GM12878 (cell line): ENCODE measurements around the gene PUSL1. TPM values are rescaled to one million over a fixed set of nuclear protein-coding genes. Genes with fewer than 3 reads are reported as not detected.

Experiments used
- ATAC-seq: fragments of 200-7000 bp; cut with Tn5 transposase; 3 replicates; pipeline ENCODE4 v1.9.1; 2020; ENCODE audit warnings: mild to moderate bottlenecking, moderate library complexity
- BruUV-seq: library from RNA; stranded (reverse); fragments of 400-500 nt; replicated peaks from 2 replicates; lab custom pipeline; 2021; lab: Mats Ljungman, UMichigan
- CTCF ChIA-PET: fragments of 300-600 bp; sonication (Branson Sonifier 250); formaldehyde crosslinking; extraction: SDS; loops from one replicate; lab custom pipeline; 2021; ENCODE audit warnings: inconsistent platforms; lab: Yijun Ruan, JAX
- POLR2A ChIA-PET: fragments of 350-600 bp; formaldehyde crosslinking; extraction: SDS; loops from one replicate; lab custom pipeline; 2021; ENCODE audit warnings: inconsistent platforms; lab: Charles Lee
- RAD21 ChIA-PET: fragments of 300-600 bp; sonication (Branson Sonifier 250); formaldehyde crosslinking; loops from one replicate; lab custom pipeline; 2023; ENCODE audit warnings: antibody characterized with exemption; ENCODE audit not compliant: unreplicated experiment; lab: Charles Lee
- SMC1A ChIA-PET: fragments of 300-600 bp; sonication (Branson Sonifier 250); formaldehyde crosslinking; loops from one replicate; lab custom pipeline; 2023; ENCODE audit not compliant: unreplicated experiment, uncharacterized antibody; lab: Charles Lee
- DNase-seq: peaks from one replicate; pipeline ENCODE4 v3.0.0-alpha.2; 2011; ENCODE audit warnings: low read depth, low spot score
- FAIRE-seq: peaks from 3 replicates; lab custom pipeline; 2011; peaks lifted over from hg19 to GRCh38; lab: Jason Lieb, UNC
- H2AFZ ChIP-seq: 2 replicates; pipeline ENCODE4 v1.6.0; 2011; ENCODE audit warnings: low read depth, low read length, control low read depth; ENCODE audit not compliant: control insufficient read depth
- H3K27ac ChIP-seq: 2 replicates; pipeline ENCODE4 v1.5.1; 2011; ENCODE audit warnings: control low read depth; ENCODE audit not compliant: control insufficient read depth, insufficient read depth
- H3K27me3 ChIP-seq, 2 experiments: replicated peaks in 1 of 2; 2 replicates each; pipeline versions ENCODE4 v1.6.0 to v1.6.1; 2011; ENCODE audit warnings: low read length in 1 of 2; ENCODE audit not compliant: control insufficient read depth in 2 of 2, insufficient read depth in 2 of 2
- H3K36me3 ChIP-seq, 2 experiments: 2 replicates each; pipeline ENCODE4 v1.5.1; 2011; ENCODE audit warnings: low read length in 1 of 2; ENCODE audit not compliant: control insufficient read depth in 2 of 2, insufficient read depth in 2 of 2
- H3K4me1 ChIP-seq: 2 replicates; pipeline ENCODE4 v1.6.1; 2011; ENCODE audit warnings: mild to moderate bottlenecking, low read length, moderate library complexity, mixed read lengths; ENCODE audit not compliant: control insufficient read depth, insufficient read depth
- H3K4me2 ChIP-seq: 2 replicates; pipeline ENCODE4 v1.6.0; 2011; ENCODE audit warnings: control low read depth; ENCODE audit not compliant: control insufficient read depth, insufficient read depth
- H3K4me3 ChIP-seq: fragments of 200-600 bp; sonication (generic); 2 replicates; pipeline ENCODE4 v1.5.1; 2016
- H3K79me2 ChIP-seq: 2 replicates; pipeline ENCODE4 v1.6.0; 2011; ENCODE audit warnings: low read length; ENCODE audit not compliant: control insufficient read depth, insufficient read depth
- H3K9ac ChIP-seq: 2 replicates; pipeline ENCODE4 v1.8.0; 2011; ENCODE audit warnings: low read length, control low read depth, mixed read lengths; ENCODE audit not compliant: control insufficient read depth, insufficient read depth
- H3K9me3 ChIP-seq: replicated peaks from 3 replicates; pipeline ENCODE4 v1.5.1; 2011; ENCODE audit warnings: mild to moderate bottlenecking, low read length; ENCODE audit not compliant: control insufficient read depth, insufficient read depth
- H4K20me1 ChIP-seq: 2 replicates; pipeline ENCODE4 v1.6.0; 2011; ENCODE audit not compliant: control insufficient read depth, insufficient read depth
- ATF3 ChIP-seq: IDR thresholded peaks from 2 replicates; pipeline ENCODE4 v1.6.1; 2011; ENCODE audit warnings: low read depth, mild to moderate bottlenecking, low read length, moderate library complexity, borderline replicate concordance; ENCODE audit errors: extremely low read depth
- BMI1 ChIP-seq: fragments of 450-650 bp; IDR thresholded peaks from 2 replicates; pipeline ENCODE4 v1.6.1; 2016; ENCODE audit warnings: mild to moderate bottlenecking, moderate library complexity, borderline replicate concordance
- EED ChIP-seq: sonication (generic); IDR thresholded peaks from 2 replicates; pipeline ENCODE4 v1.6.1; 2016; ENCODE audit warnings: antibody characterized with exemption, low read depth
- ESRRA ChIP-seq: IDR thresholded peaks from 2 replicates; pipeline ENCODE4 v1.6.1; 2012; ENCODE audit warnings: mild to moderate bottlenecking, low read length, improper control_type of control experiment
- GATAD2B ChIP-seq: fragments of 450-650 bp; conservative IDR thresholded peaks from 2 replicates; pipeline ENCODE4 v1.6.1; 2017; ENCODE audit warnings: low read depth, mild to moderate bottlenecking, moderate library complexity
- HCFC1 ChIP-seq: fragments of 150-350 bp; IDR thresholded peaks from 2 replicates; pipeline ENCODE4 v1.6.1; 2014; ENCODE audit warnings: low read length
- HDAC2 ChIP-seq: fragments of 200-600 bp; sonication (generic); IDR thresholded peaks from 2 replicates; pipeline ENCODE4 v1.6.1; 2017
- HDGF ChIP-seq: fragments of 450-650 bp; IDR thresholded peaks from 2 replicates; pipeline ENCODE4 v1.6.1; 2016; ENCODE audit warnings: antibody characterized with exemption
- IKZF1 ChIP-seq: fragments of 450-650 bp; conservative IDR thresholded peaks from 2 replicates; pipeline ENCODE4 v1.6.1; 2017; ENCODE audit warnings: antibody characterized with exemption, mild to moderate bottlenecking
- KAT2A ChIP-seq: conservative IDR thresholded peaks from 2 replicates; pipeline ENCODE4 v1.6.1; 2011; ENCODE audit warnings: low read depth, low read length; ENCODE audit not compliant: control insufficient read depth
- NKRF ChIP-seq: fragments of 450-650 bp; conservative IDR thresholded peaks from 2 replicates; pipeline ENCODE4 v1.6.1; 2017; ENCODE audit warnings: mild to moderate bottlenecking, moderate library complexity
- PML ChIP-seq: IDR thresholded peaks from 2 replicates; pipeline ENCODE4 v1.6.1; 2012; ENCODE audit warnings: low read length, inconsistent platforms
- POLR2A ChIP-seq: IDR thresholded peaks from 2 replicates; pipeline ENCODE4 v1.6.1; 2011; ENCODE audit warnings: low read depth, mild to moderate bottlenecking, low read length
- RBBP5 ChIP-seq: fragments of 200-600 bp; sonication (generic); conservative IDR thresholded peaks from 2 replicates; pipeline ENCODE4 v1.6.1; 2016
- SP1 ChIP-seq: IDR thresholded peaks from one replicate; pipeline ENCODE4 v1.6.1; 2011; ENCODE audit warnings: low read depth, low read length
- SREBF1 ChIP-seq: IDR thresholded peaks from 2 replicates; pipeline ENCODE4 v1.6.1; 2012; ENCODE audit warnings: mild to moderate bottlenecking, low read length
- STAT1 ChIP-seq: fragments of 450-650 bp; conservative IDR thresholded peaks from 2 replicates; pipeline ENCODE4 v1.6.1; 2014; ENCODE audit warnings: antibody characterized with exemption, mild to moderate bottlenecking
- SUPT20H ChIP-seq: IDR thresholded peaks from 2 replicates; pipeline ENCODE4 v1.6.1; 2011; ENCODE audit warnings: low read depth, mild to moderate bottlenecking, low read length, moderate library complexity, borderline replicate concordance; ENCODE audit not compliant: control insufficient read depth
- YBX1 ChIP-seq: fragments of 450-650 bp; IDR thresholded peaks from 2 replicates; pipeline ENCODE4 v1.6.1; 2016; ENCODE audit warnings: antibody characterized with exemption
- WGBS: methylation state at CpG from one replicate; pipeline ENCODE4 v1.1.6; 2016; ENCODE audit warnings: low lambda C conversion rate; ENCODE audit not compliant: insufficient replicate concordance, insufficient coverage; ENCODE audit errors: missing lambda C conversion rate; 5-methylcytosine and 5-hydroxymethylcytosine counted together
- in situ Hi-C: fragments of 300-500 bp; cut with MboI; formaldehyde crosslinking; loops from 9 replicates; pipeline ENCODE4 v1.14.3; 2018; ENCODE audit warnings: mixed read lengths
- intact Hi-C: fragments of 100-400 bp; cut with micrococcal nuclease; formaldehyde crosslinking; loops from one replicate; pipeline ENCODE4 v1.14.2; 2022; ENCODE audit not compliant: unreplicated experiment
- polyA plus RNA-seq, 11 experiments: library from polyadenylated mRNA; depleted of rRNA in 4 of 11; unstranded in 6 of 11; stranded (reverse) in 5 of 11; fragments of >200 nt; fragmentation: Nextera tagmentation in 4 of 11; fragmentation: Illumina TruSeq in 1 of 11; extraction: Ambion mirVana in 4 of 11; extraction: Trizol in 1 of 11; gene quantifications; 1 replicate in 1 of 11; 2 replicates in 10 of 11; pipeline versions ENCODE4 v1.2.1 to v1.2.3, GENCODE V29; 2011 to 2016; ENCODE audit warnings: inconsistent platforms in 2 of 11, missing spikeins in 2 of 11, low read depth in 1 of 11
- total RNA-seq, 4 experiments: library from RNA; depleted of rRNA in 3 of 4; stranded (reverse); fragments of >200 nt in 3 of 4; fragmentation: Illumina TruSeq in 1 of 4; extraction: Trizol in 1 of 4; gene quantifications; 2 replicates each; pipeline versions ENCODE4 v1.2.1 to v1.2.3, GENCODE V29; 2013 to 2021
- TF ChIP-seq, protein P1 (sequence below): IDR thresholded peaks from 2 replicates; pipeline ENCODE4 v1.6.1; 2012; ENCODE audit warnings: low read depth, low read length, improper control_type of control experiment
- TF ChIP-seq, protein P2 (sequence below): IDR thresholded peaks from 2 replicates; pipeline ENCODE4 v1.6.1; 2011; ENCODE audit warnings: borderline replicate concordance, low read depth, mild to moderate bottlenecking, moderate library complexity, mixed read lengths, low read length; ENCODE audit not compliant: insufficient read depth; ENCODE audit errors: extremely low read length

Gene PUSL1
- total and polyA plus RNA-seq, 10 of the 15 experiments (the other 5 are each of a cell fraction or from before 2014, with no cell fraction given): 0.16 to 28.4 (median 15.1) TPM

- peak; percentile 21; the same call in 1 of the 2 replicates for TF ChIP-seq NKRF
- TF ChIP-seq, all 136 proteins: peak for 9
Observed at GRCh38 chr1:1324084-1324523, 15.7 kb downstream of the PUSL1 start (continued).

DNA sequence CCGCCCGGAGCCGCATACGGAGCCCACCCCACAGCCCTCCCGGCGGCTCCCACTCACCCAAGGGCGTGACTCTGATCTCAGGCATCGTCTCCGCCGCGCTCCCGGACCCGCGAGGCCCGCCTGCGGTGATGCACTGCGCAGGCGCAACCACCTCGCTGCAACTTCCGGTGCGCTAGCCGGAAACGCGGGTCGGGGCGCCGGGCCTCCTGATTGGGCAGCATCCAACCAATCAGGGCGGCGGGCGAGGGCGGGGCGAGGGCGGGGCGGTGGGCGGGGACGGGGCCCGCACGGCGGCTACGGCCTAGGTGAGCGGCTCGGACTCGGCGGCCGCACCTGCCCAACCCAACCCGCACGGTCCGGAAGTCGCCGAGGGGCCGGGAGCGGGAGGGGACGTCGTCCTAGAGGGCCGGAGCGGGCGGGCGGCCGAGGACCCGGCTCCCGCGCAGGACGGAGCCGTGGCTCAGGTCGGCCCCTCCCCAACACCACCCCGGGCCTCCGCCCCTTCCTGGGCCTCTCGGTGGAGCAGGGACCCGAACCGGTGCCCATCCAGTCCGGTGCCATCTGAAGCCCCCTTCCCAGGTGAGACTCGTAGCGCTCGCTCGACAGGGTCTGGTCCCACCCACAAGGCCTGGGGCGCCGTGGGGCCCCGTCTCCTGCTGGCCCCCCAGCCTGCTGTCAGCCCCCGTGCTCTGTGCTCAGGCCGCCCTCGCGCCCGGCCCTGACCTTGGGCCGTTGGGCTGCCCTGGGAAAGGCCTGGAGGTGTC, 16.3 kb downstream of the PUSL1 start, which contains the start of the genes CPTP and INTS11:
Gene CPTP (plus strand): TSS at position 279 of the 764 bp plus-strand sequence. CDS start 2,109 bp downstream, outside the sequence.
Gene INTS11 (minus strand): TSS at position 137 of the 764 bp plus-strand sequence. CDS start 52 bp downstream, at position 85.
- RAD21 ChIA-PET: no interaction called here
- Histone ChIP-seq H3K9me3 (no peaks in the 10 kb centered on the region), H3K36me3 (peaks cover 0 to 2% of the 10 kb centered on the region in 2 experiments; a peak in 2 of 4 replicates), H3K27me3 (no peaks in the 10 kb centered on the region), H3K27ac (peak within 1 kb of the TSS; percentile 82), H3K79me2 (peaks cover 43% of the 10 kb centered on the region), H4K20me1 (no peaks in the 10 kb centered on the region), H3K4me1 (peaks cover 10% of the 10 kb centered on the region), H2AFZ (peak within 1 kb of the TSS; percentile 85), H3K4me2 (peak within 1 kb of the TSS; percentile 99), H3K4me3 (peak within 1 kb of the TSS; percentile 88), H3K9ac (peak within 1 kb of the TSS; percentile 90)
- SMC1A ChIA-PET: no interaction called here
- in situ Hi-C loops (no loop called here), intact Hi-C loops (no loop called here)
- ATAC-seq (peak; percentile 92), FAIRE-seq (peak; percentile 54), DNase-seq (peak; percentile 61)
- POLR2A ChIA-PET: no interaction called here
- WGBS: 1% methylated on average over 51 of the region's 84 CpGs
- no TSS peak for BruUV-seq
- CTCF ChIA-PET: interaction anchor here (1.0 kb wide), 1 partner anchor 19 kb away, joined by 3 read pairs; no protein-coding TSS in a partner anchor
- no peak for TF ChIP-seq STAT1
- peak; percentile 92 for TF ChIP-seq POLR2A
- no peak for TF ChIP-seq BMI1
- TF ChIP-seq, protein P1, sequence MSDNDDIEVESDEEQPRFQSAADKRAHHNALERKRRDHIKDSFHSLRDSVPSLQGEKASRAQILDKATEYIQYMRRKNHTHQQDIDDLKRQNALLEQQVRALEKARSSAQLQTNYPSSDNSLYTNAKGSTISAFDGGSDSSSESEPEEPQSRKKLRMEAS: no peak; the same call in 1 of the 2 replicates
- no peak for TF ChIP-seq SREBF1
- no peak for TF ChIP-seq RBBP5
- TF ChIP-seq, protein P2, sequence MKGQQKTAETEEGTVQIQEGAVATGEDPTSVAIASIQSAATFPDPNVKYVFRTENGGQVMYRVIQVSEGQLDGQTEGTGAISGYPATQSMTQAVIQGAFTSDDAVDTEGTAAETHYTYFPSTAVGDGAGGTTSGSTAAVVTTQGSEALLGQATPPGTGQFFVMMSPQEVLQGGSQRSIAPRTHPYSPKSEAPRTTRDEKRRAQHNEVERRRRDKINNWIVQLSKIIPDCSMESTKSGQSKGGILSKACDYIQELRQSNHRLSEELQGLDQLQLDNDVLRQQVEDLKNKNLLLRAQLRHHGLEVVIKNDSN: no peak
- no peak for TF ChIP-seq EED
- no peak for TF ChIP-seq ATF3
- no peak for TF ChIP-seq SUPT20H
- TF ChIP-seq IKZF1: peak; percentile 41; the same call in 1 of the 2 replicates
- peak; percentile 56 for TF ChIP-seq GATAD2B
- peak; percentile 50 for TF ChIP-seq SP1
- TF ChIP-seq HCFC1: peak; percentile 46
- no peak for TF ChIP-seq KAT2A
- TF ChIP-seq PML: no peak
- TF ChIP-seq ESRRA: no peak
- no peak for TF ChIP-seq HDGF
- TF ChIP-seq HDAC2: no peak
- TF ChIP-seq YBX1: no peak
